GM19395 (cell line): ENCODE measurements around the gene FREM2.

ENCODE experiments used
- ATAC-seq: cut with Tn5 transposase; IDR thresholded peaks from one replicate; pipeline ENCODE4 v1.9.1; 2021; ENCODE audit warnings: mild to moderate bottlenecking, moderate library complexity; ENCODE audit not compliant: unreplicated experiment

FREM2 gene

GRCh38 chr13:38758277-38758676 is 71.4 kb downstream of the FREM2 start:
- no peak for ATAC-seq

- ATAC-seq, result no peak
Measured at GRCh38 chr13:38759390-38759789, 72.5 kb downstream of the FREM2 start.

GRCh38 chr13:38763446-38764381 is 76.8 kb downstream of the FREM2 start:
- no peak for ATAC-seq

GRCh38 chr13:38766799-38767198 is 79.9 kb downstream of the FREM2 start:
- no peak for ATAC-seq

- no peak for ATAC-seq
Measured at GRCh38 chr13:38767506-38768265, 80.8 kb downstream of the FREM2 start.

DNA sequence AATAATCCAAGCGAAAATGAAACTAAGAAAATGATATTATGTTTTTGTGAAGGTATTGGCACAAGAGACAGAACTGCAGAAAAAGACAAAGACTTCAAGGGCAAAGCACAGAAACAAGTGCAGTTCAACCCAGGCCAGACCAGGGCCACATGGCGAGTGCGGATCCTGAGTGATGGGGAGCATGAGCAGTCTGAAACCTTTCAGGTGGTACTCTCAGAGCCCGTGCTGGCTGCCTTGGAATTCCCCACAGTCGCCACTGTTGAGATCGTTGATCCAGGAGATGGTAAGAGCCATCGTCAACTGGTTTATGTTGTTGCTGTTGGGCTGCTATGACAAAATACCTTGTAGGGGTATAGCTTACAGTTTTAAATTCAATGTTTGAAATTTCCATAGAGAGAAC is 82.6 kb downstream of the FREM2 start:
- no peak for ATAC-seq

DNA sequence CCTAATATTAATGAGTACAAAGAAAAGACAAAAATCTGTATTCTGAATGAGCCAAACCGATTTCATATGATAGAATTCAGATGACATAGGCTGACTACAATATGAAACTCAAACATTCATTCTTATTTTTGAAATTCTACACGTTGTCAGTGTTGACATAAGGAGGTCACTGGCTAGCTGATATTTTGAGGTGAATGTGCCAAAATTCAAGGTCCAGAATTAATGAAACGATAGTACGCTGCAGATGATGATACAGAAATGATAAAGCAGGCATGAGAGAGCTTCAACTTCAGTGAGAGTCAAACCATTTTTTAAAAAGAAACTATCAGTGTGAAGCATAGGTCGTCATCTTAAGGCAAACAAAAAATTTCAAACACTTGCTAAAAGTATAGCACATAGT is 88.2 kb downstream of the FREM2 start:
- no peak for ATAC-seq

GRCh38 chr13:38777347-38778119 is 90.7 kb downstream of the FREM2 start:
- ATAC-seq, result no peak

DNA sequence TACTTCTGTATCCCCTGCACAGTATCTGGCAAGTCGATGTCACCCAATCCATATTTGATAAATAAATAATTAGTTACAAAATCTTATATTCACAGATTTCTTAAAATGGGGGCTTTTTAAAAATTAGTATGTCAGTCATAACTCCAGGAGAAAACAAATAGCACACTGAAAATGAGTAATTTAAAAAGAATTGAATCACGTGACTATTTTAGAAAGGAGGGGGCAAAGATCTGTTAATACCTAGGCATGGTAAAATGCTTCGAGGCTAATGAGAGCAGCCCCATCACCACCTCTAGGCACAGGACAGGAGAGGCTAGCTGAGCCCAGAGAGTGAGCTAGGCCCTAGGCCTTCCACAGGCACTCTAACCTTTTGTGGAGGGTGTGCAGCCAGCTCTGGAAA is 94.7 kb downstream of the FREM2 start:
- no peak for ATAC-seq

GRCh38 chr13:38784036-38784880 is 97.4 kb downstream of the FREM2 start:
- no peak for ATAC-seq

- no peak for ATAC-seq
Measured at GRCh38 chr13:38785042-38785441, 98.2 kb downstream of the FREM2 start.

DNA sequence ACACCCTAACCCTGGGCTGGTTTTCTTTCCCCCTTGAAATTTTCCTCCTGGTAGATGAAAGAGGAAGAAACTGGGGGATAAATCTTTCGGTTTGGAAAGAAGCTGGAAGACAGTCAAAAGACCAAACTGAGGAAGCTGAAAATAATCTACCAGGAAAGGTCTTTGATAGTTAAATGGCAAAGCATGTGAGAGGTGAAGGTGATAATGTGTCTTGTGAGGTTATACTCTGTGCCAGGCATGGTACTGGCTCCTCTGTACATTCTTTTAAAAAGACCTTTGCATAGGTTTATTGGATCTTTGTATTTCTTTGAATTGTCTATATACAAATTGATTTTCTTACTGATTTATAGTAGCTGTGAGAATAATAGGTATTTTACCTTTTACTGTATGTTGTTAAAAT is 98.6 kb downstream of the FREM2 start:
- no peak for ATAC-seq

DNA sequence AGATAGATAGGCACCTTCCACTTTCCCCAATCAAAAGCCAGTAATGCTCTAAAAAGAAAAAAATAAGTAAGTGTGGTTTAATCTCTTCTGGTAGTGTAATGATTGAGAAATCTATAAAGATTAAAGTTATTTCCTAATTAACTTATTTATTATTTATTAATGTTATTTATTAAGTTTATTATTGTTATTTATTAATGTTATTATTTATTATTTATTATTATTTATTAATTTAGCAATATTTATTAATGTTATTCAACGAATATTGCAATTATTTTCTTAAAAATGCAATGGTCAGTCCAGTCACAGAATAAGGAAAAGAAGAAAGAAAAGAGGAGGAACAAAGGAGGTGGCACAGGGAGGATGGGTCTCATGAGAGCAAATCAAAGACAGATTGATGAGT is 100.7 kb downstream of the FREM2 start:
- ATAC-seq, result no peak

- ATAC-seq, result no peak
Measured at GRCh38 chr13:38796890-38797289, 110.0 kb downstream of the FREM2 start.

DNA sequence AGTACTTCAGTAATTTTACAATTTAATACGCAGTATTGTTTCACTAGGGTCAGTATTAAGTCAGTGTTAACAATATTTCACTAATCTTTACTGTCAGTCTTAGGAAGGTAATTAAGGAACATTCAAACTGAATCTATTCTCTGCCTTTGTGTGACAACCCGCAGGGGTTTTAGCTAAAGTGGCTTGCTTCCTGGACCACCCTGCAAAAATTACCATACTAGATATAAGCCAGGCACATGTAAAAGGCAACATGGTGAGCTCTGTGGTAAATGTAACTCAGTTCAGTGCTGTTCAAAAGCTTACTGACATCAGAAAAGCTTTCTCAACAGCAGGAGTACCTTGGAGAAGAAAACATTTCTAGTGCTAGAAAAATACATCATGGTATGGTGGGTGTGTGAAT is 116.7 kb downstream of the FREM2 start:
- no peak for ATAC-seq

GRCh38 chr13:38804061-38804460 is 117.2 kb downstream of the FREM2 start:
- no peak for ATAC-seq

DNA sequence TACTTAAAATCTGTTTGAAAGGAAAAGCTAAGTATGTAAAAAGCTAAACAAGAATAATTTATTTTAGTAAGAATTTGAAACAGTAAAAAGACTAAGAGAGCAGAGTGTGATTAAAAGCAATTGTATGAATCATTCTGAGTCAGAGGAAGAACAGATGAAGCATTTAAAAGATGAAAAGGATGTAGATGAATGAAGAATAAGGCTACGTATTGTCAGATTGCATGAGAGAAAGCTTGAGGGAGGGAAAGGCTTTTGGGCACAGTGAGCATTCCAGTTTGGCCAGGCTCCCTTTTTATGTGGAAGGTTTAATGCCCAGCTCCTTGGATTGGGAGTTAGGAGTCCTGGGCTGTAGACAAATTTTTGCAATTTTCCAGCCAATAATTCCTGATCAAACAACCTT is 117.7 kb downstream of the FREM2 start:
- no peak for ATAC-seq

DNA sequence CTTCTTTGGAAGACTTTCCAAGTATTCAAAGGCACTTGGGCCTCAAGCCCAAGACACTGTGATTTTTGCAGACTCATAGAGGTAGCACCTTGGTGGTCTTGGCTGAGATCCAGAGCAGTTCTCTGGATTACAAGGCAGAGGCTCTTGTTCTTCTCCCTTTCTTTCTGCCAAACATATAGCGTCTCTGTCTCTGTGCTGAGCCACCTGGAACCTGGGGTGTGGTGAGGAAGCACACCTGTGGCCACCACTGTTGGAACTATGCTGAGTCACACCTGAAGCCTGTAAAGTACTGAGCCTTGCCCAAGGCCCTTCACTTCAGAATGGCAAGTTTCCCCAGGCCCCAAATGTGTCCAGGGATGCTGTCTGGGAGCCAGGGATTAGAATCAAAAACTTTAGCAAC is 127.5 kb downstream of the FREM2 start:
- ATAC-seq, result no peak

GRCh38 chr13:38819053-38819452 is 132.2 kb downstream of the FREM2 start:
- no peak for ATAC-seq

GRCh38 chr13:38819596-38819995 is 132.7 kb downstream of the FREM2 start:
- no peak for ATAC-seq
